Thyroid gland (tissue), 4 donors: ENCODE results near the gene NDUFS3.

Source experiments
- CTCF ChIP-seq, 6 experiments: fragments of 200-600 bp in 3 of 6; fragments of 450-650 bp in 3 of 6; sonication (generic) in 3 of 6; IDR thresholded peaks; one replicate each; pipeline ENCODE4 v1.5.1; 2016 to 2019; ENCODE audit warnings: antibody characterized with exemption in 6 of 6, mild to moderate bottlenecking in 2 of 6, inconsistent platforms in 1 of 6, moderate library complexity in 1 of 6
- POLR2A ChIP-seq, 2 donors: fragments of 450-650 bp; IDR thresholded peaks; one replicate each; pipeline ENCODE4 v1.6.1; 2017; ENCODE audit warnings: antibody characterized with exemption in 2 of 2, mild to moderate bottlenecking in 2 of 2, moderate library complexity in 1 of 2

GRCh38 chr11:47532597-47533213, 46.2 kb upstream of the NDUFS3 start:
- TF ChIP-seq CTCF (IDR thresholded peaks at IDR 0.05) (no peak), POLR2A (IDR thresholded peaks at IDR 0.05) (no peak)
